Stimulated activated CD8-positive, alpha-beta memory T cell treated with anti-CD3 and anti-CD28 coated beads, Interleukin-4, amount 100 ng/mL, for 24 hours (primary cell): ENCODE results near the gene CKB.
"Not testable (repeated sequence)": the region's sequence is repeated elsewhere in the genome, so short reads cannot be mapped to it uniquely, and the experiment has no call there.

Experiments
- DNase-seq: peaks from one replicate; pipeline ENCODE4 v3.0.0-alpha.2; 2020; ENCODE audit warnings: low read depth

The CKB gene

GRCh38 chr14:103526247-103526913 lies 3.8 kb upstream of the CKB start:
- DNase-seq, result no peak

- not testable (repeated sequence) for DNase-seq
These were observed 3.0 kb upstream of the CKB start for GRCh38 chr14:103525430-103526246.

- DNase-seq, result no peak
These were observed 1.6 kb upstream of the CKB start for GRCh38 chr14:103524002-103524935.

GRCh38 chr14:103523575-103523954 lies 935 bp upstream of the CKB start:
- DNase-seq, result no peak

- no peak for DNase-seq
These were observed 573 bp downstream of the CKB start for GRCh38 chr14:103521951-103522563.

- DNase-seq, result no peak
These were observed 1.1 kb downstream of the CKB start for GRCh38 chr14:103521438-103521950.

- DNase-seq, result peak; percentile 30
These were observed 1.8 kb downstream of the CKB start for GRCh38 chr14:103520657-103521437.

- no peak for DNase-seq
These were observed 2.4 kb downstream of the CKB start for GRCh38 chr14:103520269-103520656.

GRCh38 chr14:103519837-103520212 lies 2.8 kb downstream of the CKB start:
- no peak for DNase-seq

GRCh38 chr14:103519043-103519836 lies 3.4 kb downstream of the CKB start:
- DNase-seq, result no peak

GRCh38 chr14:103518422-103519042 lies 4.1 kb downstream of the CKB start:
- peak; percentile 42 for DNase-seq

GRCh38 chr14:103517721-103518421 lies 4.8 kb downstream of the CKB start:
- no peak for DNase-seq

GRCh38 chr14:103517174-103517566 lies 5.5 kb downstream of the CKB start:
- no peak for DNase-seq

- no peak for DNase-seq
These were observed 6.0 kb downstream of the CKB start for GRCh38 chr14:103516426-103517173.

GRCh38 chr14:103514596-103515421 lies 7.8 kb downstream of the CKB start:
- no peak for DNase-seq

- no peak for DNase-seq
These were observed 9.7 kb downstream of the CKB start for GRCh38 chr14:103512701-103513611.
